Activated gamma-delta T cell treated with anti-CD3 and anti-CD28 coated beads, Interleukin-2, amount 50 U/mL, for 16 hours (primary cell): ENCODE data around the gene GBP1.
"Not testable (repeated sequence)": the region's sequence is repeated elsewhere in the genome, so short reads cannot be mapped to it uniquely, and the experiment has no call there.

ENCODE experiments used
- DNase-seq: peaks from one replicate; pipeline ENCODE4 v3.0.0-alpha.2; 2020; ENCODE audit warnings: low read depth

GBP1 gene

GRCh38 chr1:89051955-89052312 lies 13.1 kb downstream of the GBP1 start:
- no peak for DNase-seq

DNA sequence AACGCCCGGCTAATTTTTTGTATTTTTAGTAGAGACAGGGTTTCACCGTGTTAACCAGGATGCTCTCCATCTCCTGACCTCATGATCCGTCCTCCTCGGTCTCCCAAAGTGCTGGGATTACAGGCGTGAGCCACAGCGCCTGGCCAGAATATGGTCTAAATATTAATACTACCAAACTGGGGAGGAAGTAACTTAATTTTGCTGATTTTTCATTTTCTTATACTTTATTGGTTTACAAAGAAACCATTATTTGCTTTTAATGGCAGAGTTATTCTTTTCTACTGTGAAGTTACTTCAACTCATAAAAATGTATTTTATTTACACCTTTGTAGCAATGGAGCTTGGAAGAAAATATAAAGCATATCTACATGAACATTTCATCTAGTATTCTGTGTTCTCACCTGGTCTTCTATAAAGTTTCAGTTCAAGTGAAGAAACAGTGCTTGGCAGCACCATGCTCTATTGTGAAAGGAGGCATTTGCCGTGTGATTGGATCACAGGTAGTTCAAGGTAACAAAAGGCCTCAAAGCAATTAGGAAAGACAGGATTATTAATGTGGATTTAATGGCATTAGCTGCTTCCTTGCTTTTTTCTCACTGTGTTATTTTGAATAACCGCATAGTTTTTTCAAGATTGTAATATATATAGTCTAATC lies 13.6 kb downstream of the GBP1 start:
- no peak for DNase-seq

DNA sequence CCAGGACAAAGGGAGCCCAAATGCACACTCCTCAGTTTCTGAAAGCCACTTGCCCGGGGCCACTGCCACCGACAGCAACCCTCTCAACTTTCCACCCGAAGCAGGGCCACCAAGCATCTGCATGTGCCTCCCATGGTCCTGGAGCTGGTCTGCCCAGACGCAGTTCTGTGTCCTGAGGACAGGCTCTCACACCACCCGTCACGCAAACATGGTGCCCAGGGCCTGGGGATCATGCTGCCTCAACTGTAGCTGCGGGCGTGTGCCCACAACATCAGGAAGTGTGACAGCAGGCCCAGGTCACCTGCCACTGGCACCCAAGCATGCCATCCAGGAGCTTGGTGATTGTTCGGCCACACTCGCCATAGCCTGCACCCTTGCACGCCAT lies 14.4 kb downstream of the GBP1 start:
- no peak for DNase-seq

- not testable (repeated sequence) for DNase-seq
Measured at GRCh38 chr1:89049901-89050648, 14.9 kb downstream of the GBP1 start.

DNA sequence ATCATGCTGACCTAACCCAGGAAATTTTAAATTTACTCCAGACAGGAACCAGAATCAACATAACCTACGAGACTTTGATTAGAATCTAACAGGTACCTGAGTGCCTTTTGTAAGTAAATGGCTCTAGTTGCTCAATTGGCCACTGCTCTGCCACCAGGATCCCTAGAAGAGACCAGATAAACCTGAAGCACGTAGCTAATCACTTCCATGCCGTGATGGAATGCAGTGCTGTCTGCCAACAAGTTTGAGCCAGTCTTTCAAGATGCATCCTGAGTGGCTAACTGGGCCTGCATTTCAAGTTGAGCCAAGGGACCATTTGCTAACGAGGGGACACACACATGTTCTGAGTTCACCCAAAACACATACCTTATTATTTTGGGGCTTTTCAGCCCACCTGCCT lies 15.8 kb downstream of the GBP1 start:
- not testable (repeated sequence) for DNase-seq

DNA sequence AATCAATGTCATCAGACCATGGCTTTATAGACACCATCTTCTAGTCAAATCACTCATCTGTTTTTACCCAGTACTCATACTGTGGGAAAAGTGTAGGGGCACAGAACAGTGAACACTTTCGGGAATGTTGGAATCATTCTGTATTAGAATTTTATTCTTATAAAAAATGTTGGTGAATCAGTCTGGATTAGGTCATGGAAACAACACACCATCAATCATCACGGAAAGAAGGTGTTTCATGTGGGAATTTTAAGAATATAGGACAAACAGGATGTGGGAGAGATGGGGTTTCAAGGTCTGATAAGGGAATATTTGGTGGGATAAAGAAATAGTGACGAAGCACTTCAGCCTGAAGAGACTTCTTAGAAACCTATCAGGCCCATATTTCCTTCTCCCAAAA lies 17.3 kb downstream of the GBP1 start:
- DNase-seq = no peak

- not testable (repeated sequence) for DNase-seq
Measured at GRCh38 chr1:89046318-89047183, 18.5 kb downstream of the GBP1 start.

GRCh38 chr1:89044970-89045721 lies 19.9 kb downstream of the GBP1 start:
- DNase-seq = no peak

GRCh38 chr1:89043940-89044339 lies 21.1 kb downstream of the GBP1 start:
- DNase-seq = no peak

- DNase-seq = no peak
Measured at GRCh38 chr1:89042491-89042890, 22.5 kb downstream of the GBP1 start.

GRCh38 chr1:89041721-89042120 lies 23.3 kb downstream of the GBP1 start:
- DNase-seq = no peak

DNA sequence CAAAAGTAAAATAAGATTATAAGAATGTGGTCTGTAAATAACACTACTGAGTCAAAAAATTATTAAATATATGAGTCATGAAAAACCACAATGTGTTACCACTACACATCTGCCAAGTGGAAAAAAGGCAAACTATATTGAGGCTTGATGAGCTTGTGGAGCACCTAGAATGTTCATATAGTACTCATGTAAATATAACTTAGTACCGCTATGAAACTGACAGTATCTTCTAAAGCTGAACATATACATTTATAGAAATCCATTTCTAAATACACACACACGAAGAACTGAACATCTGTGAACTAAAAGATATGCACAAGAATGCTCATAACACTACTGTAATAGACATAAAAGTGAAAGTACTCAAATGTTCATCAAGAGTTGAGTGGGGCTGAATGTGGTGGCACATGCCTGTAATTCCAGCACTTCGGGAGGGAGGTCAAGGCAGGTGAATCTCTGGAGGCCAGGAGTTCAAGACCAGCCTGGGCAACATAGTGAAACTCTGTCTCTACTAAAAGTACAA lies 23.8 kb downstream of the GBP1 start:
- no peak for DNase-seq

- no peak for DNase-seq
Measured at GRCh38 chr1:89040315-89040626, 24.7 kb downstream of the GBP1 start.

DNA sequence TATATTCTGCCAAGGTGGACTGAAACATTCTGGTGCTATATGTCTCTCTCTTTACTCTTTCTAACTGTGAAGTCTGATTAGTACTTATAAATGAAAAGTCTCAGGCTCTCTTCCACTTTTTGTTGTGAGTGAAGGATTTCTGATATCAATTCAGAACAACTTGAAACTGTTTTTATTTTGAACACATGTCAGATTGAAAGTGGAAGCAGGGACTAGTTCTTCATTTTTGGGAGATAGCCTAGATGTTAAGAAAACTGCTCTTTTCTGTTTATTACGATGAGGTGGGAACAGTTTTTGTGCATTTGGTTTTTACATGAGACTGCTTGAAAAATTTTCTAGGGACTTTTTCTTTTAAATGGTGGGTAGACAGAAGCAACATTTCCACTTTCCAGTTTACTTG lies 27.8 kb downstream of the GBP1 start:
- no peak for DNase-seq

DNA sequence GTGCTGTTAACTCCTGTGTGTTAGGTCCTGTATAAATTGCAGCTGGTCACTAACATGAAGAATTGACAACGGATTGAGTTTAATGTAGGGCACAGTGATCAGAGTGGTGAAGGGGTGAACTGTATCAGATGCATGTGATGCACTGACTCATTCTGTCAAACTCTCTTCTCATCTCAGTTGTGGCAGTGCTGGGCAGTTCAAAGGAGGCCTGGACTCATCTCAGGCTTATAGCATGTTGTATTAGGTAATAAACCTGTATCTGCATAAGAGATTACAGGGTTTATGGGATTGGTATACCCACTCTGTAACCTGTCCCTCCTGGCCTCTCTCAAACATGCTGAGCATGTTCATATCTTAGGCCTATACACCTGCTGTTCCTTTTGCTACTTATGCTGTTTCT lies 29.9 kb downstream of the GBP1 start:
- DNase-seq = no peak

- not testable (repeated sequence) for DNase-seq
Measured at GRCh38 chr1:89034004-89034403, 31.0 kb downstream of the GBP1 start.

GRCh38 chr1:89029051-89029450 lies 36.0 kb downstream of the GBP1 start:
- DNase-seq = not testable (repeated sequence)

DNA sequence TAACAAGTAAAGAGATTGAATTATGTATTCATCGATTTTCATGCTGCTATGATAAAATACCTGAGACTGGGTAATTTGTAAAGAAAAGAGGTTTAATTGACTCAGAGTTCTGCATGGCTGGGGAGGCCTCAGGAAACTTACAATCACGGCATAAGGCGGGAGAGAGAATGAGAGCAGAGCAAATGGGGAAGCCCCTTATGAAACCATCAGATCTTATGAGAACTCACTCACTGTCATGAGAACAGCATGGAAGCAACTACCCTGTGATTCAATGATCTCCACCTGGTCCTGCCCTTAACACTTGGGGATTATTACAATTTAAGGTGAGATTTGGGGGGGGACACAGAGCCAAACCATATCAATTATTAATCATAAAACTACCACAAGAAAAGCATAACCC lies 39.1 kb downstream of the GBP1 start:
- DNase-seq = no peak

DNA sequence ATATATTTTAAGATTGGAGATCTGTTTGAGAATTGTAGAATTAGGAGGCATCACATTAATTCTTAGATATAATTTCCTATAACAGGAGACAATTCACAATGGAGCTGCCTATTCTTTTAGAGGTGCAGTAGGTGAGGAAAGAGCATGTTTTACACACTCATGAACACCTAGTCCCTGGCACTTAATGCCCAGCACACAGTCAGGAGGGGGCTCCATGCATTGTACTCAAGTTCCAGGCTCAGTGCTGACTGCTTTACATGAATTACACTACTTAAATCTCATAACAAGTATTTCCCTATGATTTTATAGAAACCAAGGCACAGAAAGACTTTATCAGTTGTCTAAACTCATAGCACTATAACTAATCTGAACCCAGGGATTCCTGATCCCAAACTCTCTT lies 42.0 kb downstream of the GBP1 start:
- DNase-seq = no peak

DNA sequence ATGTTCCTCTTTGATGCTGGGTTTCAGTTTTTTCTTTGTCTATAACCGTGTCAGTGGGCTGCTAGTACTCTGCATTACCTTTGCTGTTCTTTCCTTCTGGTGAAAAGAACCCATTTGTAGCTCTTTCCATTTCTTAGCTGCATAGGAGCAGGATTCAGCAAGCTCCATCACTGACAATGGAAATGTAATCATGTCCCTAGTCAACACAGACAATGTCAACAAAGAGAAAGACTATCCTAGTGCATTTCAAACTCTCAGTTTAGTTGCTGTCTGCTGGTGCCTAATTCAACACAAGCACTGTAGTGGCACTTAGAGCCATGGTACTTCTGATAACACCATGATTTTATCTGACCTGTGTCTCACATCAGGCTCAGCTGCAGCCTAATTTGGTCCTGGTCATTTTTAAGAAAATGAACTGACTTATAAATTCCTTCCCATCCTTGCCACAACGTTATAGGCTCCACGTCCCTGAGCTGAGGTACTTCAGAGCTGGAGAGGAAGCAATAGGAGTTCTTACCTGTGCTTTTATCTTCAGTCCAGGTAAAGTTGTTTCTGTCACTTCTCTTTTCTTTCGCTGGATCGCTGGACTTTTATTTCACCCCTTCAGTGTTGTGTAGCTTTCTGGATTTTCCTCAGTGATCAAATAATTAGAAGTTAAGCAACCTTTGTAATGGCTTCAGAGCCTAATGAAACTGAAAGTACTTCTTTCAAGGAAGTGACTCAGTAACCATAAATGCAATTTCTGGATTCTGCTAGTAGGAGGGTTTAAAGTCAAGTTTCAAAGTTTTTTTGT lies 42.6 kb downstream of the GBP1 start, which contains the start of gene GBP3:
Gene GBP3 (minus strand): TSS at position 700 of the 793 bp plus-strand sequence. CDS start 2,145 bp downstream, outside the sequence.
- no peak for DNase-seq

- DNase-seq = not testable (repeated sequence)
Measured at GRCh38 chr1:89018318-89018717, 46.7 kb downstream of the GBP1 start.
